Glutamatergic neuron (in vitro differentiated cells): ENCODE measurements around the gene NPAS2. TPM values are rescaled to one million over a fixed set of nuclear protein-coding genes. Genes with fewer than 3 reads are reported as not detected.

Experiments used
- DNase-seq: peaks from one replicate; pipeline ENCODE4 v3.0.0; 2022
- H3K27ac Mint-ChIP-seq: one replicate; pipeline ENCODE4 v1.8.0; 2020; ENCODE audit warnings: mild to moderate bottlenecking, mixed read lengths, inconsistent platforms; ENCODE audit not compliant: unreplicated experiment
- H3K27me3 Mint-ChIP-seq: one replicate; pipeline ENCODE4 v1.8.0; 2020; ENCODE audit warnings: mild to moderate bottlenecking, moderate library complexity, mixed read lengths, inconsistent platforms; ENCODE audit not compliant: unreplicated experiment
- H3K36me3 Mint-ChIP-seq: one replicate; pipeline ENCODE4 v1.8.0; 2020; ENCODE audit warnings: mild to moderate bottlenecking, mixed read lengths, inconsistent platforms; ENCODE audit not compliant: unreplicated experiment
- H3K4me1 Mint-ChIP-seq: one replicate; pipeline ENCODE4 v1.8.0; 2020; ENCODE audit warnings: mild to moderate bottlenecking, low read depth, mixed read lengths, inconsistent platforms; ENCODE audit not compliant: unreplicated experiment
- H3K4me3 Mint-ChIP-seq: one replicate; pipeline ENCODE4 v1.8.0; 2020; ENCODE audit warnings: mild to moderate bottlenecking, mixed read lengths, inconsistent platforms; ENCODE audit not compliant: unreplicated experiment
- H3K9me3 Mint-ChIP-seq: one replicate; pipeline ENCODE4 v1.8.0; 2020; ENCODE audit warnings: mild to moderate bottlenecking, moderate library complexity, mixed read lengths, inconsistent platforms; ENCODE audit not compliant: unreplicated experiment
- total RNA-seq: library from RNA; stranded (reverse); fragmentation: NEBNext Ultra II Directional; extraction: Animal tissue kit (Norgen Biotek cat#: 25700); gene quantifications from one replicate; pipeline ENCODE4 v1.2.1, GENCODE V29; 2021; ENCODE audit not compliant: unreplicated experiment
- TF ChIP-seq, protein P1 (sequence below): fragments of 200-600 bp; sonication (generic); IDR thresholded peaks from one replicate; pipeline ENCODE4 v1.5.0; 2021; ENCODE audit not compliant: partially characterized antibody, unreplicated experiment

NPAS2 gene
- total RNA-seq, 1 donor from 2014 or later = 0.54 TPM

DNA sequence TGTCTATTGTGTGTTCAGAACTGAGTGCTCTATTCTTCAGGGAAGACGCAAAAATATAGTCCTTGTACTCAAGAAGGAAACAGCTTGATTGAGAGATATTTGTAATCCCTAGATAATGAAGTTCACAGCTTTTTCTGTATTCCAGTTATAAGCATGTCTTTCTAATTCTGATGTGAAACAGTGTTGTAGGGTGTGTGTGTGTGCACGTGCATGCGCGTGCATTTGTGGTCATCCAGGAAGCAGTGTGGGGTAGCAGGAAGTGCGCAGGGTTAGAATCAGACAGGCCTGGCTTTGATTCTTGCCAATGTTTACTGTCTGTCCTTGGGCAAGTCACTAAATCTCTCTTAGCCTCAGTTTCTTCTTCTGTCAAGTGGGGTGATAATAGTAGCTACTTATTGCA lies 87.9 kb downstream of the NPAS2 start:
- no peak overlapping the region for H3K4me3 Mint-ChIP-seq

DNA sequence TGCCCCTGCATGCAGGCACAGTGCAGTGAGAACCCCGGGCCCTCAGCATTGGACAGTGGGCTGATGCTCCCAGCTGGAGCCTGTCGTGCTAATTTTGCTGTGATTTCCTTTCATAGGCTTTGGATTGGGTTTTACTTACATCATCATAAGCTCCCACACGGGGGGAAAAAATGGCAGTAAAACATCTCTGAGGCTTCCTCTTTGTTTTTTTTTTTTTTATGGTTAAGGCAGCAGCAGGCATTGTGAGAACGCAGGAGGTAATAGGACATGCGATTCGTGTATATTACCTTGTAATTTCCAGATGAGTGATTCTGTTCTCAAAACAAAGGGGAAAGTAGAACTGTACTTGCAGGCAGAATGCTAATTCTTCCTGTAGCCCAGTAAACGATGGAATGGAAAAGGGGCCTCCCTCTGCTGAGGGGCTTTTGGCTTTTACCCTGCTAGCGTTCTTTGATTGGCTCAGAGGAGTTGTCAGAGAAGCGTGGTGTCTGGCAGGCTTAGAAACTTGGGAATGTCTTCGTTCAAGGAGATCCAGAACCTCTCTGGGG lies 89.7 kb downstream of the NPAS2 start:
- peaks cover 2% of the 10 kb centered on the region for H3K27me3 Mint-ChIP-seq
- H3K9me3 Mint-ChIP-seq = peaks cover 7% of the 10 kb centered on the region
- no peak overlapping the region for H3K27ac Mint-ChIP-seq
- no peak for DNase-seq
- H3K4me1 Mint-ChIP-seq = peaks cover 2% of the 10 kb centered on the region
- H3K4me3 Mint-ChIP-seq = no peak overlapping the region
- peaks cover 6% of the 10 kb centered on the region for H3K36me3 Mint-ChIP-seq
- TF ChIP-seq, protein P1, sequence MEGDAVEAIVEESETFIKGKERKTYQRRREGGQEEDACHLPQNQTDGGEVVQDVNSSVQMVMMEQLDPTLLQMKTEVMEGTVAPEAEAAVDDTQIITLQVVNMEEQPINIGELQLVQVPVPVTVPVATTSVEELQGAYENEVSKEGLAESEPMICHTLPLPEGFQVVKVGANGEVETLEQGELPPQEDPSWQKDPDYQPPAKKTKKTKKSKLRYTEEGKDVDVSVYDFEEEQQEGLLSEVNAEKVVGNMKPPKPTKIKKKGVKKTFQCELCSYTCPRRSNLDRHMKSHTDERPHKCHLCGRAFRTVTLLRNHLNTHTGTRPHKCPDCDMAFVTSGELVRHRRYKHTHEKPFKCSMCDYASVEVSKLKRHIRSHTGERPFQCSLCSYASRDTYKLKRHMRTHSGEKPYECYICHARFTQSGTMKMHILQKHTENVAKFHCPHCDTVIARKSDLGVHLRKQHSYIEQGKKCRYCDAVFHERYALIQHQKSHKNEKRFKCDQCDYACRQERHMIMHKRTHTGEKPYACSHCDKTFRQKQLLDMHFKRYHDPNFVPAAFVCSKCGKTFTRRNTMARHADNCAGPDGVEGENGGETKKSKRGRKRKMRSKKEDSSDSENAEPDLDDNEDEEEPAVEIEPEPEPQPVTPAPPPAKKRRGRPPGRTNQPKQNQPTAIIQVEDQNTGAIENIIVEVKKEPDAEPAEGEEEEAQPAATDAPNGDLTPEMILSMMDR = no peak

More for the DNA sequence above, 87.9 kb downstream of the NPAS2 start:
- H3K9me3 Mint-ChIP-seq = peaks cover 5% of the 10 kb centered on the region
- TF ChIP-seq, protein P1 = no peak
- no peak overlapping the region for H3K27ac Mint-ChIP-seq
- peaks cover 8% of the 10 kb centered on the region for H3K4me1 Mint-ChIP-seq
- DNase-seq = no peak
- H3K36me3 Mint-ChIP-seq = no peaks in the 10 kb centered on the region
- H3K27me3 Mint-ChIP-seq = peaks cover 2% of the 10 kb centered on the region

DNA sequence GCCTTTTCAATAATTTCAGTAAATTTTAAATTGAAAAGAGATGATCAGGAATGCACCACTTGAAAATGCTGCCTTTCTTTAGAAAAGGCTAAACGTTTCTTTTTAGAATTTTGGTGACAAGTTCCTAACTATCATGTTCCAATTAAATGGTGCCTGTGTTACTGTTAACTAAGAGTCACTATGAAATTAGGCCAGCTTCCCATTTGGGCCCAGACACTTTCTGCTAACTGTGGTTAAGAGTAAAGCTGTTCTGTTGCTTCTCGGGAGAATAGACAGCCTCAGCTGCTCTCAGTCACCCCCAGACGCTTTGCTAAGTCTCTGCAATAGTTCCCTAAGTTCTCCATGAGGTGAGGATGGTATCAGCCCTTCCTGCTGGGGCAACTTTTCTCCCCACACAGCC lies 90.2 kb downstream of the NPAS2 start:
- Mint-ChIP-seq H3K27ac (no peak overlapping the region), H3K4me3 (no peak overlapping the region), H3K9me3 (peaks cover 7% of the 10 kb centered on the region), H3K36me3 (peaks cover 6% of the 10 kb centered on the region), H3K4me1 (peaks cover 2% of the 10 kb centered on the region), H3K27me3 (peaks cover 2% of the 10 kb centered on the region)
- no peak for DNase-seq
- TF ChIP-seq, protein P1 = no peak

DNA sequence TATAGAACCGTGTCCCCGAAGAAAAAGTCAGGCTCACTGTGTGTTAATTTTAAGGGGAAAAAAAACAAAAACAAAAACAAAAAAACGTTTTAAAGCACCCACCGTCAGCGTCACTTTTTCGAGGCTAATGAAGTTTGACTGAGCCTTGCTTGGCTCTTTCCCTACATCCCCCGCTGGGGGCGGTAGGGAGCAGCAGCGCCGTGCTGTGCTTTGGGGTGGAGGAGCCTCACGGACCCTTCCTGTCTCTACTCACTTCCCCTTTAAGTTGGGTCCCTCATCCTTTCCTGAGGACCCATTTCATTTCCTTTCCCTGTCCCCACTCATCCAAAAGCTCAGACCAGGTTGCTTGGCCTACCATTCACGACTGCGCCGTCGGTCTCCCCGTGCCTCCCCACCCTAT lies 99.4 kb downstream of the NPAS2 start:
- no peaks in the 10 kb centered on the region for H3K36me3 Mint-ChIP-seq
- H3K9me3 Mint-ChIP-seq = no peaks in the 10 kb centered on the region
- DNase-seq = peak; percentile 45
- H3K27ac Mint-ChIP-seq = no peak overlapping the region
- TF ChIP-seq, protein P1 = peak; percentile 67
- H3K27me3 Mint-ChIP-seq = no peaks in the 10 kb centered on the region
- no peaks in the 10 kb centered on the region for H3K4me1 Mint-ChIP-seq
- no peak overlapping the region for H3K4me3 Mint-ChIP-seq

DNA sequence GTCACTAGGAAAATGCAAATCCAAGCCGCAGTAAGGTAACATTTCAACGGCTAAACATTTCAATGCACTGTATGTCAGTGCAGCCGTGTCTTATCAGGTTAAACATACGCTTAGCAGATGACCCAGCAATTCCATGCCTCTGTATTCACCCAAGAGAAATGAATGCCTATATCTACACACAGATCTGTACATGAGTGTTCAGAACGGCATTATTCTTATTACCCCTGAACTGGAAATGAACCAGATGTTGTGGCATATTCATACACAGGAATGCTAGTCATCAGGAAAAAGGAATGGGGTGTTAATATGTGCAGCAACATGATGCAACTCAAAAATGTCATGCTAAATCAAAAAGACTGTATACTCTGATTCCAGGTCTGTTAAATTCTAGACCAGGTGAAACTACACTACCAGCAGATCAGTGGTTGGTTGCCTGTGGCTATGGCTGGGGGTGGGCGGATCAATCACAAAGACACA lies 101.8 kb downstream of the NPAS2 start:
- no peak for DNase-seq
- Mint-ChIP-seq H3K27me3 (no peaks in the 10 kb centered on the region), H3K4me1 (no peaks in the 10 kb centered on the region), H3K27ac (no peak overlapping the region), H3K9me3 (peaks cover 1% of the 10 kb centered on the region), H3K4me3 (no peak overlapping the region), H3K36me3 (no peaks in the 10 kb centered on the region)
- TF ChIP-seq, protein P1 = no peak
